ENCODE results near the gene DDX42. TPM values are rescaled to one million over a fixed set of nuclear protein-coding genes. Genes with fewer than 3 reads are reported as not detected.

DDX42 gene
- total and polyA plus RNA-seq, 2 experiments from 2014 or later, result 57.8 to 101 TPM

- no peak for TF ChIP-seq REST (IDR thresholded peaks at IDR 0.05; ENCODE audit: unreplicated experiment)
- TF ChIP-seq CREB1 (CRISPR knock-in tag; IDR thresholded peaks at IDR 0.05; ENCODE audit: low read depth), result no peak
- TF ChIP-seq POLR2AphosphoS5 (IDR thresholded peaks at IDR 0.05; ENCODE audit: low read depth), result no peak
- no peak for TF ChIP-seq ETS1 (IDR thresholded peaks at IDR 0.05)
- no peak for TF ChIP-seq ZNF331 (CRISPR knock-in tag; IDR thresholded peaks at IDR 0.05; ENCODE audit: low read depth)
Observed at GRCh38 chr17:63820963-63821561, 47.1 kb downstream of the DDX42 start (continued).

- H3K27ac Mint-ChIP-seq, result no peak overlapping the region
- TF ChIP-seq NANOG (IDR thresholded peaks at IDR 0.05; ENCODE audit: borderline replicate concordance), result no peak
- no peak for TF ChIP-seq STAT1 (IDR thresholded peaks at IDR 0.05; ENCODE audit: unreplicated experiment)
- TF ChIP-seq POLR2AphosphoS5 (IDR thresholded peaks at IDR 0.05; ENCODE audit: low read depth), result no peak
- H2AFZ ChIP-seq, result no peak overlapping the region
- no peak overlapping the region for H3K4me2 ChIP-seq
- peaks cover 16% of the 10 kb centered on the region for H3K79me2 ChIP-seq (replicated peaks; ENCODE audit: insufficient read depth)
- no peaks in the 10 kb centered on the region for H3K27me3 ChIP-seq (ENCODE audit: insufficient read depth)
- H3K4me1 Mint-ChIP-seq, result peaks cover 11% of the 10 kb centered on the region
- no peak overlapping the region for H3K27ac ChIP-seq (ENCODE audit: low read depth)
- peaks cover 76% of the 10 kb centered on the region for H3K36me3 ChIP-seq (ENCODE audit: insufficient read depth)
- peaks cover 52% of the 10 kb centered on the region for H4K20me1 ChIP-seq (replicated peaks; ENCODE audit: insufficient read depth)
- DNase-seq (ENCODE audit: low spot score) (no peak), ATAC-seq (no peak)
- H3F3A ChIP-seq (replicated peaks; ENCODE audit: low read depth), result peaks cover 40% of the 10 kb centered on the region
- no peaks in the 10 kb centered on the region; the same call in 2 of the 3 replicates for H3K9me3 Mint-ChIP-seq
- H3K4me3 Mint-ChIP-seq, result no peak overlapping the region
- H3K9me2 ChIP-seq (ENCODE audit: insufficient read depth), result no peaks in the 10 kb centered on the region
- H3K4me3 ChIP-seq, result no peak overlapping the region
- H3K4me1 ChIP-seq (ENCODE audit: insufficient read depth), result peaks cover 6% of the 10 kb centered on the region; the same call in 1 of the 2 replicates
- H3K27me3 Mint-ChIP-seq (ENCODE audit: insufficient read depth, low read depth, poor library complexity), result peaks cover 15% of the 10 kb centered on the region
- peaks cover 100% of the 10 kb centered on the region for H3K36me3 Mint-ChIP-seq (ENCODE audit: low read depth)
Observed at GRCh38 chr17:63821804-63822203, 47.8 kb downstream of the DDX42 start.

GRCh38 chr17:63822537-63822936 is 48.6 kb downstream of the DDX42 start:
- H3K4me1 ChIP-seq (ENCODE audit: insufficient read depth), result peaks cover 6% of the 10 kb centered on the region; the same call in 1 of the 2 replicates
- H3K27me3 ChIP-seq (ENCODE audit: insufficient read depth), result no peaks in the 10 kb centered on the region
- no peak overlapping the region for H3K4me2 ChIP-seq
- Mint-ChIP-seq H3K9me3 (no peaks in the 10 kb centered on the region; the same call in 2 of the 3 replicates), H3K4me3 (no peak overlapping the region), H3K36me3 (ENCODE audit: low read depth) (peaks cover 99% of the 10 kb centered on the region), H3K27me3 (ENCODE audit: insufficient read depth, low read depth, poor library complexity) (peaks cover 20% of the 10 kb centered on the region), H3K4me1 (peaks cover 11% of the 10 kb centered on the region), H3K27ac (no peak overlapping the region)
- peaks cover 69% of the 10 kb centered on the region for H3K36me3 ChIP-seq (ENCODE audit: insufficient read depth)
- H3K27ac ChIP-seq (ENCODE audit: low read depth), result no peak overlapping the region
- H3F3A ChIP-seq (replicated peaks; ENCODE audit: low read depth), result peaks cover 34% of the 10 kb centered on the region
- no peak for TF ChIP-seq POLR2AphosphoS5 (IDR thresholded peaks at IDR 0.05; ENCODE audit: low read depth)
- no peak overlapping the region for H3K4me3 ChIP-seq
- ATAC-seq, result no peak
- H2AFZ ChIP-seq, result no peak overlapping the region
- H3K9me2 ChIP-seq (ENCODE audit: insufficient read depth), result no peaks in the 10 kb centered on the region
- DNase-seq (ENCODE audit: low spot score), result no peak
- peaks cover 16% of the 10 kb centered on the region for H3K79me2 ChIP-seq (replicated peaks; ENCODE audit: insufficient read depth)
- peaks cover 47% of the 10 kb centered on the region for H4K20me1 ChIP-seq (replicated peaks; ENCODE audit: insufficient read depth)
